Measurements from ENCODE around the gene TMEM63B.
"Not testable (repeated sequence)": the region's sequence is repeated elsewhere in the genome, so short reads cannot be mapped to it uniquely, and the experiment has no call there.

TMEM63B gene

DNA sequence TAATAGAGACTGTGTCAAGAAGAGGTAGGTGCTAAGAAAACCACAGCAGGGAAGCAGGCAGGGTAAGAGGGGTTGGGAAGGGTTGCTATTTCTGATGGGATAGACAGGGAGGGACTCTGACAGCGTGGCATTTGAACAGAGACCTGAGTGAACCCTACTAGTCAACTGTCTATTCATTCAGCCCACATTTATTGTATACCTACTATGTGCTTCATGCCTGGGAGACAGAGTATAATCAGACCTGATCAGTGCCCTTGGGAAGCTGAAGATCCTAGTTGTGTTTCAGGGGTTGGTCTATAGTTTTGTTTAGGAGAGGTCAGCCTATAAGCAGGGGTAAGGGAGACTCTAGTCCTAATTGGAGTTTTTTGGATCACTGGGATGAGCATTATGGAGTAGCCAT, 16.4 kb downstream of the TMEM63B start:
- ChIA-PET POLR2A (no interaction called here), CTCF (interaction anchor here (0.8 to 2.3 kb wide), 6 partner anchors 10 to 47 kb away, joined by 3 to 18 read pairs (median 6); no protein-coding TSS in a partner anchor)
- DNase-seq (ENCODE audit: low read depth, low spot score): no peak
- H3K4me3 ChIP-seq (ENCODE audit: low read depth, low read length): no peak overlapping the region
- TF ChIP-seq, protein P1, sequence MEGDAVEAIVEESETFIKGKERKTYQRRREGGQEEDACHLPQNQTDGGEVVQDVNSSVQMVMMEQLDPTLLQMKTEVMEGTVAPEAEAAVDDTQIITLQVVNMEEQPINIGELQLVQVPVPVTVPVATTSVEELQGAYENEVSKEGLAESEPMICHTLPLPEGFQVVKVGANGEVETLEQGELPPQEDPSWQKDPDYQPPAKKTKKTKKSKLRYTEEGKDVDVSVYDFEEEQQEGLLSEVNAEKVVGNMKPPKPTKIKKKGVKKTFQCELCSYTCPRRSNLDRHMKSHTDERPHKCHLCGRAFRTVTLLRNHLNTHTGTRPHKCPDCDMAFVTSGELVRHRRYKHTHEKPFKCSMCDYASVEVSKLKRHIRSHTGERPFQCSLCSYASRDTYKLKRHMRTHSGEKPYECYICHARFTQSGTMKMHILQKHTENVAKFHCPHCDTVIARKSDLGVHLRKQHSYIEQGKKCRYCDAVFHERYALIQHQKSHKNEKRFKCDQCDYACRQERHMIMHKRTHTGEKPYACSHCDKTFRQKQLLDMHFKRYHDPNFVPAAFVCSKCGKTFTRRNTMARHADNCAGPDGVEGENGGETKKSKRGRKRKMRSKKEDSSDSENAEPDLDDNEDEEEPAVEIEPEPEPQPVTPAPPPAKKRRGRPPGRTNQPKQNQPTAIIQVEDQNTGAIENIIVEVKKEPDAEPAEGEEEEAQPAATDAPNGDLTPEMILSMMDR (IDR thresholded peaks at IDR 0.05; ENCODE audit: insufficient read depth, low read length, missing control alignments): no peak

DNA sequence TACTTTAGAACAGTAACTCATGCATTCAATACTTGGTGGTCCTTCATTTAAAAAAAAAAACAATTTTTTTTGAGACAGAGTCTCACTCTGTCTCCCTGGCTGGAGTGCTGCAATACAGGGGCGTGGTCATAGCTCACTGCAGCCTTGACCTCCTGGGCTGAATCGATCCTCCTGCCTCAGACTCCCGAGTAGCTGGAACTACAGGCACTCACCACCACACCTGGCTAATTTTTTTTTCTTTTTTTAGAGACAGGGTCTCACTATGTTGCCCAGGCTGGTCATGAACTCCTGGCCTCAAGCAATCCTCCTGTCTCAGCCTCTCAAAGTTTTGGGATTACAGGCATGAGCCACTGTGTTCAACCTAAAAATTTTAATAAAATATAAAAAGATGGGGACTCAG, 17.2 kb downstream of the TMEM63B start:
- POLR2A ChIA-PET; DNase-seq (ENCODE audit: low read depth, low spot score); H3K4me3 ChIP-seq (ENCODE audit: low read depth, low read length): not testable (repeated sequence)
- CTCF ChIA-PET: interaction anchor here (0.8 to 2.3 kb wide), 7 partner anchors 9 to 48 kb away, joined by 3 to 18 read pairs (median 6); no protein-coding TSS in a partner anchor

DNA sequence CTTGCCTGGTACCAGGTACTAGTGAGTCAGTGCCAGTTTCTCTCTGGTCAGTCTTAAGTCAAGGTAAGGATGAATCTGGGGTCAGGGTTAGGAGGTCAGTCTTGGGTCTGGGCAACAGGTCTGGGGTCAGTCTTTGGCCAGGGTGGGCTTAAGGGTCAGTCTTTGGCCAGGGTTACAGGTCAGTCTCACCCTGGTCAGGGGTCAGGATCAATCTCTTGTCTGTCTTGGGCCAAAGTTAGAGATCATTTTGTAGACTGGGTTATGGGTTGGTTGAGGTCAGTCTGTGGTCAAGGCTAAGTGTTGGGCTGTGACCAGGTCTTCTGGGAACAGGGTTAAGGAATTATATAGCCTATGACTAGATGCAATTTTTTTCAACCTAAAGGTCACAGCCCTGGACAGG, 18.5 kb downstream of the TMEM63B start:
- ChIA-PET POLR2A (no interaction called here), CTCF (interaction anchor here (0.6 to 1.6 kb wide), 4 partner anchors 10 to 107 kb away, joined by 3 to 6 read pairs (median 4); no protein-coding TSS in a partner anchor)
- TF ChIP-seq, protein P1 (IDR thresholded peaks at IDR 0.05; ENCODE audit: insufficient read depth, low read length, missing control alignments): no peak
- H3K4me3 ChIP-seq (ENCODE audit: low read depth, low read length): no peak overlapping the region
- no peak for DNase-seq (ENCODE audit: low read depth, low spot score)

DNA sequence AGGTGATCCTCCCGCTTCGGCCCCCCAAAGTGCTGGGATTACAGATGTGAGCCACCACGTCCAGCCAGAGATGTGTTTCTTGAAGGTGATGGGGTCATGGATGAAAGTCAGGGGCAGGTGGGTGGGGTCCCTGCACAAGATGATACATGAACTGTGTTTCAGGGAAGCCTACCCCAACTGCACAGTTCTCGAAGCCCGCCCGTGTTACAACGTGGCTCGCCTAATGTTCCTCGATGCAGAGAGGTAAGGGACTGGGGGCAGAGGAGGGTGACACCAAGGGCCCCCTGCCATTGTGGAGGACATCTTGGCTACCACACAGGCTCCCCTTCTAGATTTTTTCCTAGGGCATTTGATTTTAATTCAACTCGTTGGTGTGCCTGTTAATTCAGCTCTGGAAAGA, 19.3 kb downstream of the TMEM63B start:
- TF ChIP-seq, protein P1 (IDR thresholded peaks at IDR 0.05; ENCODE audit: insufficient read depth, low read length, missing control alignments): no peak
- no peak overlapping the region for H3K4me3 ChIP-seq (ENCODE audit: low read depth, low read length)
- CTCF ChIA-PET: interaction anchor here (1.0 to 1.4 kb wide), 3 partner anchors 9 to 47 kb away, joined by 3 to 5 read pairs (median 3); no protein-coding TSS in a partner anchor
- POLR2A ChIA-PET: no interaction called here
- no peak for DNase-seq (ENCODE audit: low read depth, low spot score)

DNA sequence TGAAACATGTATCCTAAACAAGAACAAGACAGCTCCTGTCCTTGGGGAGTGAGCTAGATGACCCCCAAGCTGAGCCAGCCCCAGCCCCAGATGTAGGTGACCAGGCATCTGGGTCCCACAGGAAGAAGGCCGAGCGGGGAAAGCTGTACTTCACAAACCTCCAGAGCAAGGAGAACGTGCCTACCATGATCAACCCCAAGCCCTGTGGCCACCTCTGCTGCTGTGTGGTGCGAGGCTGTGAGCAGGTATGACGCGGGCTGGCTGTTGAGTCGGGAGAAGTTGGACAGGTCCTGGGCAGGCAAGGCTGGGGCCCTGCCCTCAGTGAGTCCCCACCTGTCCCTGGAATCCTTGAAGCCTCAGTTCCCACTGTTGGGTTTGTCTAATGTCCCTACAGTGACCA, 19.9 kb downstream of the TMEM63B start:
- no peak for DNase-seq (ENCODE audit: low read depth, low spot score)
- POLR2A ChIA-PET: no interaction called here
- CTCF ChIA-PET: interaction anchor here (0.6 to 1.4 kb wide), 3 partner anchors 9 to 48 kb away, joined by 3 to 5 read pairs (median 3); no protein-coding TSS in a partner anchor
- TF ChIP-seq, protein P1 (IDR thresholded peaks at IDR 0.05; ENCODE audit: insufficient read depth, low read length, missing control alignments): no peak
- no peak overlapping the region for H3K4me3 ChIP-seq (ENCODE audit: low read depth, low read length)

DNA sequence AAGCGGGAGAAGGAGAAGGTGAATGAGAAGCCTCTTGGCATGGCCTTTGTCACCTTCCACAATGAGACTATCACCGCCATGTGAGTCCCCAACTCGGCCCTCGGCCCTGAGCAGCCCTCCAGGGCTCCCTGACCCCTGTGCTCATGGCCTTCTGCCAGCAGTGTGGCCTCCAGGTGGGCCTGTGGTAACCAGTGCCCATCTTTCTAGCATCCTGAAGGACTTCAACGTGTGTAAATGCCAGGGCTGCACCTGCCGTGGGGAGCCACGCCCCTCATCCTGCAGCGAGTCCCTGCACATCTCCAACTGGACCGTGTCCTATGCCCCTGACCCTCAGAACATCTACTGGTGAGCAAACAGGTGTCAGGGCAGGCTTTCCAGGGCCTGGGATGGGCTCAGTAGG, 21.0 kb downstream of the TMEM63B start:
- no peak for DNase-seq (ENCODE audit: low read depth, low spot score)
- TF ChIP-seq, protein P1 (IDR thresholded peaks at IDR 0.05; ENCODE audit: insufficient read depth, low read length, missing control alignments): no peak
- ChIA-PET POLR2A (interaction anchor here (1.0 kb wide), 1 partner anchor 602 kb away, joined by 3 read pairs; no protein-coding TSS in a partner anchor), CTCF (interaction anchor here (0.6 to 3.6 kb wide), 6 partner anchors 10 to 51 kb away, joined by 3 to 83 read pairs (median 4); no protein-coding TSS in a partner anchor)
- no peak overlapping the region for H3K4me3 ChIP-seq (ENCODE audit: low read depth, low read length)

Data from AG04449 (cell line).